Measurements from ENCODE around the gene SLC35F1.

GRCh38 chr6:118163542-118163941 is 256.5 kb downstream of the SLC35F1 start:
- no peak for TF ChIP-seq CTCF (IDR thresholded peaks at IDR 0.05; ENCODE audit: low read depth, low read length, missing input control)
- TF ChIP-seq ATF3 (IDR thresholded peaks at IDR 0.05): no peak
- no peak for TF ChIP-seq YY1 (IDR thresholded peaks at IDR 0.05)
- TF ChIP-seq TAF1 (conservative IDR thresholded peaks at IDR 0.05): no peak
- no peak for TF ChIP-seq EGR1 (IDR thresholded peaks at IDR 0.05; ENCODE audit: low read depth in 2 of 2)

Measured in liver (tissue), 3 donors.